Measurements from ENCODE around the gene CRACDL. TPM values are rescaled to one million over a fixed set of nuclear protein-coding genes. Genes with fewer than 3 reads are reported as not detected.

Gene CRACDL
- total RNA-seq, 3 donors from 2014 or later, result 8.0 to 18.1 (median 17.8) TPM

DNA sequence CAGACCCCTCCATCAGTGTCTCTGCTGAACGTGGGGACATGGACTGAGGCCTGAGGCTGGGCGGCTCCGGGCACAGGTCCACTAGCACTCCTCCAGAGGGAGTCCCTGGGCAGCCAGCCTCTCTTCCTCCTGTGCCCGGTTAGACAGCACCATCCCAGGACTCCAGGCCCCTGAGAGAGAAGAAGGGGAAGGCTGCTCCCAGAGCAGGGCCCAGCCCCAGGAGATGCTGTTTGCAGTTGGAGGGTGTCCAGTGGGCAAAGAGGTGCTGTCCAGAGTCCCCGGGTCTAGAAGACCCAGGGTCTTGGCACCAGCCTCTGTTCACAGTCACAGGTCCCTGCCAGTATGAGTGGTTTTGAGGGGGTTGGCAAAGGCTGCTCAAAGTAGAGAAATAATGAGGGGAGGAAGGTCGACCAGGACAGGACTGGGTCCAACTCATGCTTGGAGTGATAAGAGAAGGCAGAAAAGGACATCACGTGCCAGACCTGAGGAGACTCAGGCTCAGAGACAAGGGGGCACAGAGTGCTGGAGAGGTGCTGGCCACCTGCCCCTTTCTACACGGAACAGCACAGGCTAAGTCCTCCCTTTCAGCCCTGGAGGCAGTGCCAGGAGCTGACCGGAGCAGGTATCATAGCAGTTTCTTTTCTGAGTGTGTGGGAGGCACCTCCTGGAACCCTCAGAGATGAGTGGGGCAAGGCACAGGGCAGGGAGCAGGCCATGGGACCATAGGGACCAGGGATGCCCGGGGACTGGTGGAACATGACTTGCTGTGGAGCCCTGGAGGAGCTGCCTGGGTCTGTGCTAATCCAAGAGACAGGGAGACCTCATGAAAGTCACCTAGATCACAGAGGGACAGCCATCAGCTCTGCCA lies 21.1 kb downstream of the CRACDL start:
- H3K36me3 ChIP-seq (ENCODE audit: low read depth), result no peaks in the 10 kb centered on the region
- intact Hi-C loops (cut with DNase I, micrococcal nuclease), result no loop called here
- H3K9me3 ChIP-seq, result no peaks in the 10 kb centered on the region
- ATAC-seq, result no peak
- no peak overlapping the region for H3K4me3 ChIP-seq
- TF ChIP-seq, protein P1, sequence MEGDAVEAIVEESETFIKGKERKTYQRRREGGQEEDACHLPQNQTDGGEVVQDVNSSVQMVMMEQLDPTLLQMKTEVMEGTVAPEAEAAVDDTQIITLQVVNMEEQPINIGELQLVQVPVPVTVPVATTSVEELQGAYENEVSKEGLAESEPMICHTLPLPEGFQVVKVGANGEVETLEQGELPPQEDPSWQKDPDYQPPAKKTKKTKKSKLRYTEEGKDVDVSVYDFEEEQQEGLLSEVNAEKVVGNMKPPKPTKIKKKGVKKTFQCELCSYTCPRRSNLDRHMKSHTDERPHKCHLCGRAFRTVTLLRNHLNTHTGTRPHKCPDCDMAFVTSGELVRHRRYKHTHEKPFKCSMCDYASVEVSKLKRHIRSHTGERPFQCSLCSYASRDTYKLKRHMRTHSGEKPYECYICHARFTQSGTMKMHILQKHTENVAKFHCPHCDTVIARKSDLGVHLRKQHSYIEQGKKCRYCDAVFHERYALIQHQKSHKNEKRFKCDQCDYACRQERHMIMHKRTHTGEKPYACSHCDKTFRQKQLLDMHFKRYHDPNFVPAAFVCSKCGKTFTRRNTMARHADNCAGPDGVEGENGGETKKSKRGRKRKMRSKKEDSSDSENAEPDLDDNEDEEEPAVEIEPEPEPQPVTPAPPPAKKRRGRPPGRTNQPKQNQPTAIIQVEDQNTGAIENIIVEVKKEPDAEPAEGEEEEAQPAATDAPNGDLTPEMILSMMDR (IDR thresholded peaks at IDR 0.05), result no peak
- DNase-seq, result no peak
- H3K4me1 ChIP-seq (ENCODE audit: low read depth), result no peaks in the 10 kb centered on the region

DNA sequence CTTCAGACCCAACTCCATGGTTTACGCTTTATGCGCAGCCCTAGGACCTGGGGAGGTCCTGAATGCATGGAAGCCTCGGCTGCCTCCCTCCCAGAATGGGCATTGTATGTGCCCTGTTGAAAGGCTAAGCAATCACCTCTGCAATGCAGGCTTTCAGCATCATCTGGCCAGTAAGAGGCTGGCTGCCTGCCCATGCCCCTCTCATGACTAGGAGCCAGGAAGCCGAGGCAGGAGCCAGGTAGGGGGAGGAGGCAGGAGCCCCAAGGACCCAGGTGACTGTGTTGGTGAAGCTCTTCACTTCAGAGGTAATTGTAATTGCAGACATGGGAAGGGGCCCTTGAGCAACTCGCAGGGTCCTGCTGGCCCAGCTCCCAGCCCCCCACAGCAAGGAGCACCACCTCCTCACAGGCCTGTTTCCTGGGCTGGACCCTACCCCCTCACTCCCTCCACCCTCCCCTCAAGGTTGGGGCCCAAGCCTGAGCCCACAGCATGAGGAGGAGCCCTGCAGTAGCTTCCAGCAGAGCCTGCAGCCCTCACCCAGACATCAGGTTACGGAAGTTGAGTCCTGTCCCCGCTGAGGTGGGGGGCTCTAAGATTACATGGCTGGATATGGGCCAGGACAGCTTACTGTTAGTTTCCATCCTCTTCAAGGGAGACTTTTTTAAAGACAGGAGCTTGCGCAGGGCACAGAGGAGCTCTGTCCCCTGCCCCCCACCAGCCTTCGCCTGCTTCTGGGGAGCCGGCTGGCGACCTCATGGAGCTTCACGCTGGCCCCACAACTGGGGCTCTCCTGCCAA lies 21.9 kb downstream of the CRACDL start:
- TF ChIP-seq, protein P1 (IDR thresholded peaks at IDR 0.05), result no peak
- Histone ChIP-seq H3K9me3 (no peaks in the 10 kb centered on the region), H3K36me3 (ENCODE audit: low read depth) (no peaks in the 10 kb centered on the region), H3K4me3 (no peak overlapping the region), H3K4me1 (ENCODE audit: low read depth) (peaks cover 2% of the 10 kb centered on the region)
- DNase-seq, result no peak
- intact Hi-C loops (cut with DNase I, micrococcal nuclease), result no loop called here
- ATAC-seq, result no peak

DNA sequence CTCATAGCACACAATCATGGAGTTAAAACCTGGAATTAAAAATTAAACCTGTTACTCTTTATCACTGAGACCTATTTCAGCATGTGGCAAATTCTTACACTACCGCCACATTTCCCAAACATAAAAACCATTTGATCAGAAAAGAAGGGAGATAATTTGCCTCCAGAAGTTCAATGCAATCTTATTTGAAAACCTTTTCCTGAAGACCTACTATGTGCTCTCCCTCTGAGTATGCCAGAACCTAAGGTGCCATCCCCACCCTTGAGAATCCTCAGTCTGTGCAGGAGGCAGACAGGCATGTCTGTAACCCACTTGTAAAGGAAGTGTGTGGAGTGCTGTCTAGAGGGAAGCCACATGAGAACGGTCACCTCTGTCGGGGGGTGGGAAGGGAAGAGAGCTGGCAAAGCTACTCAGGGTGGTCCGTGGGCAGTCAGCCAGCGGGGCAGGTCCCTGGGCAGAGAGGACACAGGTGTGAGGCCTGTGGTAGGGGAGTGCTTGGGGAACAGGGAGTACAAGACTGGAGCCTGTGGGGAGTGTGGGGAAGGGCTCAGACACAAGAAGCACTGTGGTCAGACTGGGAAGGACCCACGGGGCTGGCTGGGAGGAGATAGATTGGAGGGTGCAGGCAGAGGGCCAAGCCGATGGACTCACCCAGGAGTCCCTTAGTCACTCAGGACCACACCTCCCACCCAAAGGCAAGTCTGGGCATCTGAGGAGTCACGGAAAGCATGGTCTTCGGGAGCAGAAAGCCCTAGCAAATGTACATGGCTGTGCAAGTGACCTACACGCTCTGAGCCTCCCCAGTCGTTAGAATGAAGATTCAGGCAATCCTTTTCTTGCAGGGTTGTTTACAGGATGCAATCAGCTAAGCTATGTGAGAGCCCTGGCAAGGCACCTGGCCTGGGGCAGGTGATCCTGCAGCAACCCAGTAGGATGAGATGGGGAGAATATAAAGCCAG lies 22.8 kb downstream of the CRACDL start:
- DNase-seq (no peak), ATAC-seq (no peak)
- intact Hi-C loops (cut with DNase I, micrococcal nuclease), result no loop called here
- Histone ChIP-seq H3K4me3 (no peak overlapping the region), H3K4me1 (ENCODE audit: low read depth) (peaks cover 2% of the 10 kb centered on the region), H3K36me3 (ENCODE audit: low read depth) (no peaks in the 10 kb centered on the region), H3K9me3 (no peaks in the 10 kb centered on the region)
- TF ChIP-seq, protein P1 (IDR thresholded peaks at IDR 0.05), result no peak

DNA sequence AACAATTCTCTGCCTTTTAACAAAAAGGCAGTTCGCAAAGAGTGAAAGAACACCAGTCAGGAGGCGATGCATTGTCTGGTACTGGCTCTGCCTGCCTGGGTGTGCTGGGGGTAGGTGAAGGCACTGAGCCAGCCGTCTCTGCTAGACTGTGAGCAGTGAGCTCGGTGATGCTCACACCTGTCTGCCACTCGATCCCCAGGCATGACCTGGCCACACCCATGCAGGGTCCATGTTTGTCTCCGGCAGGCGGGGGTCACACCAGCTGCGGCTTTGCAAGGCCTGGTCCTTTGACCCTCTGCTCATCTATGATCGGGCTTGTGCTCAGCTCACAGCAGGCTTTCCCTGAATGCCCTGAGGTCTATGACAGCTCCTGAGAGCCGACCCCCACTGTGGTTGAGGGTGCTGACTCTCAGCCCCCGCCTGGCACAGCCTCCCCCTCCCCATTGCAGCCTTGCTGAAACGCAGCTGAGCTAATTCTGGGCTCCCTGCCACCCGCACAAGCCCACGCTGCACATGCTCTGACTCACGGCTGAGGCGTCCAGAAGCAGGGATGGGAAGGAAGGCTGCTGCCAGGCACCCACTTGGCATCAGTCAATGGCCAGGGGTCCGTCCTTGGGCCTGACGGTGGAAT lies 23.7 kb downstream of the CRACDL start:
- TF ChIP-seq, protein P1 (IDR thresholded peaks at IDR 0.05), result no peak
- ATAC-seq (no peak), DNase-seq (no peak)
- Histone ChIP-seq H3K4me3 (no peak overlapping the region), H3K36me3 (ENCODE audit: low read depth) (no peaks in the 10 kb centered on the region), H3K4me1 (ENCODE audit: low read depth) (peaks cover 2% of the 10 kb centered on the region), H3K9me3 (no peaks in the 10 kb centered on the region)
- intact Hi-C loops (cut with DNase I, micrococcal nuclease), result no loop called here
